ENCODE data around the gene ACKR2. TPM values are rescaled to one million over a fixed set of nuclear protein-coding genes. Genes with fewer than 3 reads are reported as not detected.

Gene ACKR2, protein sequence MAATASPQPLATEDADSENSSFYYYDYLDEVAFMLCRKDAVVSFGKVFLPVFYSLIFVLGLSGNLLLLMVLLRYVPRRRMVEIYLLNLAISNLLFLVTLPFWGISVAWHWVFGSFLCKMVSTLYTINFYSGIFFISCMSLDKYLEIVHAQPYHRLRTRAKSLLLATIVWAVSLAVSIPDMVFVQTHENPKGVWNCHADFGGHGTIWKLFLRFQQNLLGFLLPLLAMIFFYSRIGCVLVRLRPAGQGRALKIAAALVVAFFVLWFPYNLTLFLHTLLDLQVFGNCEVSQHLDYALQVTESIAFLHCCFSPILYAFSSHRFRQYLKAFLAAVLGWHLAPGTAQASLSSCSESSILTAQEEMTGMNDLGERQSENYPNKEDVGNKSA
- not detected in 2 replicates for total RNA-seq (2014; rRNA removed; shearing (Covaris generic))

DNA sequence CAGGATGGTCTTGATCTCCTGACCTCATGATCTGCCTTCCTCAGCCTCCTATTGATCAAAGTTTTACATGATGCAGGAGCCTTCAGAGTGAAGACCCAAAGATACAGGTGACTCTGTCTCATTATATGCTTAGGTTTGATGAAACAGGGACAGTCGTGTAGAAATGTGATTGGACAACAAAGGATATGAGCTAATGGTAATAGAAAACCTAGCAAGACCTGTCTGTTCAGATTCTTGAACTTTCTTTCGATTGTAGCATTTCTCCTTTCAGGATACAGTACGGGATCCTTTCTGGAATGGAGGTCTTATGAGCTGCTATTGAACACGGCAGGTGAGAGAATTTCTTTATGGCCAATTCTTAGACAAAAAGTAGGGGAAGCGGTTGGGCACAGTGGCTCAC, at the start of gene ACKR2:
ACKR2 (plus strand) TSS at position 244 of the 400 bp plus-strand sequence. CDS start 55,058 bp downstream, outside the sequence.
- no peak for DNase-seq (ENCODE audit: low read depth)

GRCh38 chr3:42762046-42762724, 47.1 kb upstream of the ACKR2 start:
- no peak for DNase-seq (ENCODE audit: low read depth)

- no peak for DNase-seq (ENCODE audit: low read depth)
Observed at GRCh38 chr3:42763021-42763420, 46.2 kb upstream of the ACKR2 start.

GRCh38 chr3:42764115-42764514, 45.1 kb upstream of the ACKR2 start:
- no peak for DNase-seq (ENCODE audit: low read depth)

GRCh38 chr3:42764561-42765295, 44.5 kb upstream of the ACKR2 start:
- DNase-seq (ENCODE audit: low read depth) = peak; percentile 33

DNA sequence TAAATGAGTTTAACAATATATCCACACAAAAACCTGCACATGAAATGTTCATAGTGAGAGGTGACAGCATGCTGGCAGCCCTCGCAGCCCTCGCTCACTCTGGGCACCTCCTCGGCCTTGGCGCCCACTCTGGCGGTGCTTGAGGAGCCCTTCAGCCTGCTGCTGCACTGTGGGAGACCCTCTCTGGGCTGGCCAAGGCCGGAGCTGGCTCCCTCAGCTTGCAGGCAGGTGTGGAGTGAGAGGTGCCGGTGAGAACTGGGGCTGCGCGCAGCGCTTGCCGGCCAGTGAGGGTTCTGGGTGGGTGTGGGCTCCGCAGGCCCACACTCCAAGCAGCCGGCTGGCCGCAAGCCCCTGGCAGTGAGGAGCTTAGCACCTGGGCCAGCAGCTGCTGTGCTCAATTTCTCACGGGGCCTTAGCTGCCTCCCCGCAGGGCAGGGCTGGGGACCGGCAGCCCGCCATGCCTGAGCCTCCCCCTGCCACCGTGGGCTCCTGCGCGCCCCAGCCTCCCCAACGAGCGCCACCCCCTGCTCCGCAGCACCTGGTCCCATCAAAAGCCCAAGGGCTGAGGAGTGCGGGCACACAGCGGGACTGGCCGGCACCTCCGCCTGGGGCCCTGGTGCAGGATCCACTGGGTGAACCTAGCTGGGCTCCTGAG, 39.6 kb upstream of the ACKR2 start:
- DNase-seq (ENCODE audit: low read depth) = no peak

DNA sequence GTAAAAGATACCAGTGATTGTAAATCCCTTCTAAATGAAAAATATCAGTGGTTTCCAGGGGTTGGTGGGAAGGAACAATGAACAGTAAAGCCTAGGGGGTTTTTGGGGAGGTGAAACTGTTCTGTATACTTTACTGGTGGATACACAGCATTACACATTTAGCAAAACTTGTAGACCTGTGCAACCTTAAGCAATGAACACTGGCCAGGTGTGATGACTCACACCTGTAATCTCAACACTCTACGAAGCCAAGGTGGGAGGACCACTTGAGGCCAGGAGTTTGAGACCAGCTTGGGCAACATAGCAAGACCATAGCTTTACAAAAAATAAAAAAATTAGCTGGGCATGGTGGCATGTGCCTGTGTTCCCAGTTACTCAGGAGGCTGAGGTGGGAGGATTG, 38.0 kb upstream of the ACKR2 start:
- DNase-seq (ENCODE audit: low read depth) = no peak

DNA sequence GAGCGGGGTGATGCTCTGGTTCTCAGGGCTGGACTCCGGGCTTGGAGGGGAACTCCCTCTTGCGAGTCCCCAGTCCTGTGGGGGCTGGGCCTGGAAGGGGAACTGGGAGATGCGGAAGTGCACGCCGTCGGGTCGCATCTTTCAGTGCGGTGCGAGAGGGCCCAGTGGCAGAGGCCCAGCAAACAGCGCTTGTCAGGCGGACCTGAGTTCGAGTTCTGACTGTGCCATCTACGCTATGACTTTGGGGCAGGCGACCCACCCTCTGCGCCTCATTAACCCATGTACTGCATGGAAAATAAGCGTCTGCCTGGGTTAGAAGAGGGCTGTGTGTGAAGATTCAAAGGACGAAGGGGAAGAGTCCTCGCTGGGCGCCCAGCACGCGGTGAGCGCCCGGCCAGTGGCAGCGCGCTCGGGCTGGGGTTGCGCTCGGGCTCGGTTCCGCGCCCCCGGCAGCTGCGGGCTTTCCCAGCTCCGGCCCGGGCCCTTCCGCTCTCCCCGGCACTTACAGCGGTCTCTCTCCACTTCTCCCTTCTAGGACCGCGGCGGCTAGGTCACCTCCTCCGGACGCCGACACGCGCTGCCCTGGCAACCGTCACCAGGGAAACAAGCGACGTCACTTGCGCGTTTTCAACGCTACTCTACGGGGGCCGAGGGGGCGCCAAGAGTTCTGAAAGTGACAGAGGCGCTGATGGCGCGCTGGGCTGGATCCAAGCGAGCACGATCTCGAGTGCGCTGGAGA, 36.4 kb upstream of the ACKR2 start, which contains the start of gene CCDC13:
CCDC13 (minus strand) TSS at position 584 of the 739 bp plus-strand sequence. CDS start 14,908 bp downstream, outside the sequence.
- DNase-seq (ENCODE audit: low read depth) = peak; percentile 94

DNA sequence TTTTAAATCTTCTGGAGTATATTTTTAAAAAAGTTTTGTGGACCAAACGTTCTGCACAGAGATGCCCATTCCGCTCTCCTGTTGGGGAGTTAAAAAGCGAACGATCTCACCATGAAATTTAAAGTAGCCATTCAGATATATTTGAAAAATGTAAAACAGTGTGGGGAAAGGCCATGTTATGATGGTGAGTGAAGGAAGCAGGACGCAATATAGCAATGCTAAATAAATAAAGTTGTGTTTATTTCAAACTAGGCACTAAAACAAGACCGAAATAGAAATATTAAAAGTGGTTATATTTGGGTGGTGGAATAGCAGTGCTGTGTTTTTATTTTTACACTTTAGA, 35.9 kb upstream of the ACKR2 start:
- DNase-seq (ENCODE audit: low read depth) = no peak

- DNase-seq (ENCODE audit: low read depth) = no peak
Observed at GRCh38 chr3:42778644-42779043, 30.6 kb upstream of the ACKR2 start.

DNA sequence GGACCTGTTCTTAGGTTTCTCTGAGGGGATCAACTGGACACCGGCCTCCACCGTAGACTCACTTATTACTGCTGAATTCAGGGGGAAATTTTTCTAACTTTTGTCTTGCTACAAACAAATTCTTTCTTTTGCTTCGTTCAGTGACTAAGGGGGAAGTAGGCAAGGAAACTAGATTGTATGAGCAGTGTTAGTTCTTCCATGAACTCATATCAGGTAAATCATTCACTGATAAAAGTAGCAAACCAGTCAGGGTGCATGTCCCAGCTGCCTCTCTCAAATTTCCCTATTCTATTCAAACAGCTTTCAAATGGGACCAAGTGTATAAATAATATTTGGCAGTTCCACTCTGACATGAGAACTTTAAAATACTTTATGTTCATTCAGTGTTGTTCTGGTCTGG, 28.8 kb upstream of the ACKR2 start:
- DNase-seq (ENCODE audit: low read depth) = no peak

- DNase-seq (ENCODE audit: low read depth) = peak; percentile 71
Observed at GRCh38 chr3:42780892-42781700, 28.1 kb upstream of the ACKR2 start.

GRCh38 chr3:42786212-42786611, 23.0 kb upstream of the ACKR2 start:
- no peak for DNase-seq (ENCODE audit: low read depth)

DNA sequence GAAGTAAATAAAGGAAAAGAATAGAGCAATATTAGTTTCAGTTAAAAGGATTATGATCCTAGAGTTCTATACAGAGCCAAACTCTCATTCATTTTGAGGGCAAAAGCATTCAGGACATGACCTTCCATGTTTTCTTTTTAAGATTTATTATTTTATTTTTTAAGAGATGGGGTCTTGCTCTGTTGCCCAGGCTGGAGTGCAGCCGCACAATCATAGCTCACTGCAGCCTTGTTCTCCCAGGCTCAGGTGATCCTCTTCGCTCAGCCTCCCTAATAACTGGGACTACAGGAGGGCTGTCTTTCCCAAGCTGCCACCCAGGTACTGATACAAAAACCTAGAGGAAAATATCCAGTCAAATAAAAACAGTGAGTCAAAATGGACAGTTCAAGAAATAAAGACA, 22.6 kb upstream of the ACKR2 start:
- DNase-seq (ENCODE audit: low read depth) = no peak

- DNase-seq (ENCODE audit: low read depth) = no peak
Observed at GRCh38 chr3:42790714-42791229, 18.5 kb upstream of the ACKR2 start.

GRCh38 chr3:42795621-42796181, 13.5 kb upstream of the ACKR2 start:
- DNase-seq (ENCODE audit: low read depth) = no peak

- no peak for DNase-seq (ENCODE audit: low read depth)
Observed at GRCh38 chr3:42796332-42796885, 12.8 kb upstream of the ACKR2 start.

DNA sequence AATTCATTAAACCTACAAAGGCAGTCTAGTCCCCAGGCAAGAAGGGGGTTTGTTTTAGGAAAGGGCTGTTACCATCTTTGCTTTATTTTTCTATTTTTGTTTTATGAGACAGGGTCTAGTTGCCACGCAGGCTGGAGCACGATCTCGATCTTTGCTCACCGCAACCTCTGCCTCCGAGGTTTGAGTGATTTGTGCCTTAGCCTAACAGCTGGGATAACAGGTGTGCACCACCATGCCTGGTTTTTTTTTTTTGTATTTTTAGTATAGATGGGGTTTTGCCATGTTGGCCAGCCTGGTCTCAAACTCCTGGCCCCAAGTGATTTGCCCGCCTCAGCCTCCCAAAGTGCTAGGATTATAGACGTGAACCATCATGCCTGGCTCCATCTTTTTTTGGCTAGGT, 9.9 kb upstream of the ACKR2 start:
- no peak for DNase-seq (ENCODE audit: low read depth)

DNA sequence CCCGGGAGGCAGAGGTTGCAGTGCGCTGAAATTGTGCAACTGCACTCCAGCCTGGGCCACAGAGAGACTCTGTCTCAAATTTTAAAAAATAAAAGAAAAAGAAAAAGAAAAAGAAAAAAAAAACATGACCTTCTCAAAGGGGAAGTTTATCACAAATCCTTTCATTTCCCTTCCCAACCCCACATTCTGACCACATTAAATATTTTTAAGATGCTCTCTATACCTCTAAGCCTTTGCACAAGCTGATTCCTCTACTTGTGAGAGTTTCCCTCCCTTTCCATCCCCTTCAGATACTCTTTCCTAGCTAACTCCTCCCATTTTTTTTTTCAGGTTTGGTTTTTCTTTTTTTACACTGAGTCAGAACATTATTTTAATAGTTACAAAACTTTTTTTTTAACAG, 9.0 kb upstream of the ACKR2 start:
- no peak for DNase-seq (ENCODE audit: low read depth)
